HL-60 (cell line): ENCODE measurements around the gene LAMA2.

ENCODE experiments used
- DNase-seq, 2 experiments: peaks; one replicate each; pipeline ENCODE4 v3.0.0-alpha.2; 2010 to 2020; ENCODE audit warnings: low read depth in 1 of 2, low spot score in 1 of 2
- H3K27ac ChIP-seq: fragments of 250-450 bp; sonication (Bioruptor Pico); replicated peaks from 2 replicates; pipeline ENCODE4 v1.5.1; 2020; ENCODE audit warnings: mild to moderate bottlenecking, moderate library complexity
- H3K27me3 ChIP-seq: fragments of 250-450 bp; sonication (Bioruptor Pico); 2 replicates; pipeline ENCODE4 v1.5.1; 2021; ENCODE audit warnings: mild to moderate bottlenecking, moderate library complexity; ENCODE audit not compliant: insufficient read depth, poor library complexity, severe bottlenecking
- H3K4me3 ChIP-seq: replicated peaks from 2 replicates; pipeline ENCODE4 v1.5.1; 2011; ENCODE audit warnings: mild to moderate bottlenecking, control low read depth, low read length; ENCODE audit not compliant: insufficient read depth
- GABPA ChIP-seq: IDR thresholded peaks from 2 replicates; pipeline ENCODE4 v1.6.1; 2012; ENCODE audit warnings: low read depth
- POLR2AphosphoS5 ChIP-seq: IDR thresholded peaks from 2 replicates; pipeline ENCODE4 v1.6.1; 2012; ENCODE audit warnings: low read depth
- SPI1 ChIP-seq: IDR thresholded peaks from 2 replicates; pipeline ENCODE4 v1.6.1; 2012; ENCODE audit warnings: low read depth, mild to moderate bottlenecking, borderline replicate concordance
- TF ChIP-seq, protein P1 (sequence below): IDR thresholded peaks from 2 replicates; pipeline ENCODE4 v1.6.1; 2012; ENCODE audit warnings: low read depth; ENCODE audit not compliant: insufficient replicate concordance
- TF ChIP-seq, protein P2 (sequence below): IDR thresholded peaks from one replicate; pipeline ENCODE4 v1.5.1; 2011; ENCODE audit warnings: low read length, control low read depth, inconsistent platforms; ENCODE audit not compliant: insufficient read depth

The LAMA2 gene

DNA sequence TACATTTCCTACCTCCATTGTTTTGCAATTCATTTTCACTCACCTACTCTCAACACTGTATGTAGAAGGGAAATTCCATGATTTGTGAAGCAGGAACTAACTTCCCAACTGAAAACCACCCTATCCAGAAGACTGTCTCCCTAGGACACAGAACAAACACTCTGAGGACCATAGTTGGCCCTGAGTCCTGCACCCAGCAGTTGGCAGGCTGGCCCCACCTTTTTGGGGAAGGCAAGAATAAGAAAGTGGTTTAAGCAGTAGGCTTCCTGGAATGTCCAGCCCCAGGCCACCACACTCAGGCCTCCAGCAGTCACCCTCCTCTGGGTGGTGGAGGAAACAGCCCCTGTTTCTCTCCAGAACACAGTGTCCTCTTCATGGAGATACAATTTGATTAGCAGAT is 568.2 kb downstream of the LAMA2 start:
- H3K27ac ChIP-seq: no peak overlapping the region
- no peak for DNase-seq
- TF ChIP-seq, protein P1, sequence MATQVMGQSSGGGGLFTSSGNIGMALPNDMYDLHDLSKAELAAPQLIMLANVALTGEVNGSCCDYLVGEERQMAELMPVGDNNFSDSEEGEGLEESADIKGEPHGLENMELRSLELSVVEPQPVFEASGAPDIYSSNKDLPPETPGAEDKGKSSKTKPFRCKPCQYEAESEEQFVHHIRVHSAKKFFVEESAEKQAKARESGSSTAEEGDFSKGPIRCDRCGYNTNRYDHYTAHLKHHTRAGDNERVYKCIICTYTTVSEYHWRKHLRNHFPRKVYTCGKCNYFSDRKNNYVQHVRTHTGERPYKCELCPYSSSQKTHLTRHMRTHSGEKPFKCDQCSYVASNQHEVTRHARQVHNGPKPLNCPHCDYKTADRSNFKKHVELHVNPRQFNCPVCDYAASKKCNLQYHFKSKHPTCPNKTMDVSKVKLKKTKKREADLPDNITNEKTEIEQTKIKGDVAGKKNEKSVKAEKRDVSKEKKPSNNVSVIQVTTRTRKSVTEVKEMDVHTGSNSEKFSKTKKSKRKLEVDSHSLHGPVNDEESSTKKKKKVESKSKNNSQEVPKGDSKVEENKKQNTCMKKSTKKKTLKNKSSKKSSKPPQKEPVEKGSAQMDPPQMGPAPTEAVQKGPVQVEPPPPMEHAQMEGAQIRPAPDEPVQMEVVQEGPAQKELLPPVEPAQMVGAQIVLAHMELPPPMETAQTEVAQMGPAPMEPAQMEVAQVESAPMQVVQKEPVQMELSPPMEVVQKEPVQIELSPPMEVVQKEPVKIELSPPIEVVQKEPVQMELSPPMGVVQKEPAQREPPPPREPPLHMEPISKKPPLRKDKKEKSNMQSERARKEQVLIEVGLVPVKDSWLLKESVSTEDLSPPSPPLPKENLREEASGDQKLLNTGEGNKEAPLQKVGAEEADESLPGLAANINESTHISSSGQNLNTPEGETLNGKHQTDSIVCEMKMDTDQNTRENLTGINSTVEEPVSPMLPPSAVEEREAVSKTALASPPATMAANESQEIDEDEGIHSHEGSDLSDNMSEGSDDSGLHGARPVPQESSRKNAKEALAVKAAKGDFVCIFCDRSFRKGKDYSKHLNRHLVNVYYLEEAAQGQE: no peak
- no peak for TF ChIP-seq POLR2AphosphoS5
- TF ChIP-seq SPI1: no peak
- TF ChIP-seq, protein P2, sequence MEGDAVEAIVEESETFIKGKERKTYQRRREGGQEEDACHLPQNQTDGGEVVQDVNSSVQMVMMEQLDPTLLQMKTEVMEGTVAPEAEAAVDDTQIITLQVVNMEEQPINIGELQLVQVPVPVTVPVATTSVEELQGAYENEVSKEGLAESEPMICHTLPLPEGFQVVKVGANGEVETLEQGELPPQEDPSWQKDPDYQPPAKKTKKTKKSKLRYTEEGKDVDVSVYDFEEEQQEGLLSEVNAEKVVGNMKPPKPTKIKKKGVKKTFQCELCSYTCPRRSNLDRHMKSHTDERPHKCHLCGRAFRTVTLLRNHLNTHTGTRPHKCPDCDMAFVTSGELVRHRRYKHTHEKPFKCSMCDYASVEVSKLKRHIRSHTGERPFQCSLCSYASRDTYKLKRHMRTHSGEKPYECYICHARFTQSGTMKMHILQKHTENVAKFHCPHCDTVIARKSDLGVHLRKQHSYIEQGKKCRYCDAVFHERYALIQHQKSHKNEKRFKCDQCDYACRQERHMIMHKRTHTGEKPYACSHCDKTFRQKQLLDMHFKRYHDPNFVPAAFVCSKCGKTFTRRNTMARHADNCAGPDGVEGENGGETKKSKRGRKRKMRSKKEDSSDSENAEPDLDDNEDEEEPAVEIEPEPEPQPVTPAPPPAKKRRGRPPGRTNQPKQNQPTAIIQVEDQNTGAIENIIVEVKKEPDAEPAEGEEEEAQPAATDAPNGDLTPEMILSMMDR: no peak
- no peak for TF ChIP-seq GABPA
- H3K4me3 ChIP-seq: no peak overlapping the region
- no peaks in the 10 kb centered on the region for H3K27me3 ChIP-seq

DNA sequence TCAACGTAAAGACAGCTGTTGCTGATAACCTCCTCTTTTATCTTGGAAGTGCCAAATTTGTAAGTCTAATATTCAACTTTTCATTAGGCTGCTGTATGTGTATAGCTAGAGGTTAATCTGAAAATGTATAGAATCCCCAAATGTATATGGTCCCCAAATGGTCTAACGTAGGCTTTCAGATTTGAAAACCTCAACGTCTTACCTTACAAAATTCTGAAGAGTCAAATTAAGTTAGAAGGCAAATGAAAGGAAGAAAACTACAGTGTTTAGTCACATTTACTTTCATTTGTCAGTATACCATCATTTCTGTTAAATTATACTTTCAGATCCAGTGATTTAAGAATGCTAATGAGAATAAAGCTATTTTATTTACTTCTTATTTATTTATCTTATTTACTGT is 570.1 kb downstream of the LAMA2 start:
- Histone ChIP-seq H3K27ac (no peak overlapping the region), H3K27me3 (no peaks in the 10 kb centered on the region), H3K4me3 (no peak overlapping the region)
- DNase-seq: no peak
- TF ChIP-seq, protein P2: no peak
- TF ChIP-seq POLR2AphosphoS5 (no peak), GABPA (no peak)

DNA sequence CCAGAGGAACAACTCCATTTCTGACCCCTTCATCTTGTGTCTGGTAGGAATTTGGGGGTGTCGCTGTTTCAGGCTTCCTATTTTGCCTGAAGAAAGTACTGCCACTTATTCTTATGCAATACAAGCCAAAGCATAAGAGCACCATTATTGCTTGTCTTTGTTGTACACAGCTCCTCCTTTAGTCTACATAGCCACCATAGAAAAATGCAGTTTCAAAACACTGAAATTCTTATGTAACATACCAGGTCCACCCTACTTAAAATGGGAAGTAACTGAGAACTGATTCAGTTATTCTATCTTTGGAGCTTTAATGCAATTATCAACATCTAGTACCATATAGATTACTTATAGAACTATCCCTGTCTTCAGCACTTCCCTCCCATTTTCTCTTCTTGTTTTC is 571.5 kb downstream of the LAMA2 start:
- Histone ChIP-seq H3K27me3 (no peaks in the 10 kb centered on the region), H3K4me3 (no peak overlapping the region), H3K27ac (no peak overlapping the region)
- TF ChIP-seq, protein P2: no peak
- TF ChIP-seq POLR2AphosphoS5 (no peak), SPI1 (no peak), GABPA (no peak)
- TF ChIP-seq, protein P1: no peak
- DNase-seq: peak in 1 of 2 experiments; percentile 26

DNA sequence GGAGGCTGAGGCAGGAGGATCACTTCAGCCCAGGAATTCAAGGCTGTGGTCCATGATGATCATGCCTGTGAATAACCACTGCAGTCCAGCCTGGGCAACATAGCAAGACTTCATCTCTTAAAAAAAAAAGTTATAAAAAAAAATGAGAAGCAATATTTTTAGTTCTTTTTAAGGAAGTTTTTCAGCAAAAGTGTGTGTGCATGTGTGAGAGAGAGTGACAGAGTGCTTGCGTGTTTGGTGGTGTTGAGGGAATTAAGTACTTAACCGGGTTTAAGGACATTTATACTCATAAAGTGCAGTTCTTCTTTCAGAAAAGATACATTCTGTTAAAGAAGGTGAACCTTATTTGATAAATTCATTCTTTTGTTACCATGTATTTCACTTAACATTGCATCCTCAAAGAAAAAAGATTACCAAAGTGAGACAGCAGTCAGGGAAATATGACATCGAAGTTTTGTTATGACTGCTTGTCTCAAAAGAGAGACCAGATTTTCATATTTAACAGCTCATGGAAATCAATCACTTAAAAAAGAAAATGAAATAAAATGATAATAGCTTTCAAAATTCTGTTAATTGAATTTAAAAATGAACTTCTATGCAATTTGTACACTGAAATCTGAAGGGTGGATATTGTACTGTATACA is 572.3 kb downstream of the LAMA2 start:
- no peaks in the 10 kb centered on the region for H3K27me3 ChIP-seq
- H3K27ac ChIP-seq: no peak overlapping the region
- no peak overlapping the region for H3K4me3 ChIP-seq
- no peak for DNase-seq
- TF ChIP-seq, protein P1: no peak
